Panc1 (cell line): ENCODE data around the gene TTLL12. TPM values are rescaled to one million over a fixed set of nuclear protein-coding genes. Genes with fewer than 3 reads are reported as not detected.

Experiments
- ATAC-seq: fragments of 200-7000 bp; cut with Tn5 transposase; 2 replicates; pipeline ENCODE4 v1.9.1; 2020; ENCODE audit warnings: mild to moderate bottlenecking, moderate library complexity
- BruUV-seq: library from RNA; stranded (reverse); fragments of 400-500 nt; replicated peaks from 2 replicates; lab custom pipeline; 2021; lab: Mats Ljungman, UMichigan
- CTCF ChIA-PET: fragments of 300-600 bp; sonication (Branson Sonifier 250); formaldehyde crosslinking; loops from one replicate; lab custom pipeline; 2022; ENCODE audit warnings: antibody characterized with exemption; lab: Charles Lee
- POLR2A ChIA-PET: fragments of 300-600 bp; sonication (Branson Sonifier 250); formaldehyde crosslinking; loops from one replicate; lab custom pipeline; 2022; ENCODE audit warnings: antibody characterized with exemption; lab: Charles Lee
- DNase-seq: peaks from one replicate; pipeline ENCODE4 v3.0.0-alpha.2; 2010; ENCODE audit warnings: low read depth, low spot score
- H3K27ac ChIP-seq: 2 replicates; pipeline ENCODE4 v1.5.1; 2011; ENCODE audit warnings: mild to moderate bottlenecking, low read length, inconsistent platforms
- H3K27me3 ChIP-seq: fragments of 200-500 bp; sonication (Bioruptor generic); 2 replicates; pipeline ENCODE4 v1.6.0; 2014; ENCODE audit warnings: low read length, inconsistent platforms; ENCODE audit not compliant: control insufficient read depth, insufficient read depth
- H3K36me3 ChIP-seq: fragments of 200-500 bp; sonication (Bioruptor generic); 2 replicates; pipeline ENCODE4 v1.5.1; 2014; ENCODE audit warnings: inconsistent platforms, mild to moderate bottlenecking, low read length, moderate library complexity; ENCODE audit not compliant: control insufficient read depth, insufficient read depth
- H3K4me1 ChIP-seq: 2 replicates; pipeline ENCODE4 v1.5.1; 2011; ENCODE audit warnings: inconsistent platforms, mild to moderate bottlenecking, low read length, moderate library complexity; ENCODE audit not compliant: control insufficient read depth, insufficient read depth
- H3K4me3 ChIP-seq, 2 experiments: 2 replicates each; pipeline ENCODE4 v1.5.1; 2011 to 2012; ENCODE audit warnings: low read depth in 2 of 2, low read length in 2 of 2, mild to moderate bottlenecking in 2 of 2, inconsistent platforms in 1 of 2, moderate library complexity in 1 of 2
- H3K9me3 ChIP-seq: fragments of 200-500 bp; sonication (Bioruptor generic); 2 replicates; pipeline ENCODE4 v1.5.1; 2014; ENCODE audit warnings: low read depth, mild to moderate bottlenecking, inconsistent platforms, low read length, moderate library complexity; ENCODE audit not compliant: control insufficient read depth, insufficient read depth
- POLR2AphosphoS5 ChIP-seq: IDR thresholded peaks from 2 replicates; pipeline ENCODE4 v1.6.1; 2012; ENCODE audit warnings: mild to moderate bottlenecking, low read depth, low read length, moderate library complexity
- SIN3A ChIP-seq: IDR thresholded peaks from 2 replicates; pipeline ENCODE4 v1.6.1; 2012; ENCODE audit warnings: low read depth, mild to moderate bottlenecking, low read length, moderate library complexity, borderline replicate concordance; ENCODE audit not compliant: insufficient read depth
- TCF7L2 ChIP-seq: IDR thresholded peaks from 2 replicates; pipeline ENCODE4 v1.6.1; 2011; ENCODE audit warnings: mild to moderate bottlenecking, low read depth, low read length, inconsistent platforms
- in situ Hi-C: cut with HindIII; loops from 2 replicates; pipeline ENCODE4 v1.10.0; 2016; ENCODE audit warnings: low sequenced_read_pairs, low pct_unique_long_range_greater_than_20kb
- intact Hi-C: fragments of 100-400 bp; cut with micrococcal nuclease; formaldehyde crosslinking; loops from one replicate; pipeline ENCODE4 v1.10.0; 2022; ENCODE audit not compliant: unreplicated experiment
- total RNA-seq: library from RNA; stranded (reverse); gene quantifications from one replicate; pipeline ENCODE4 v1.2.1, GENCODE V29; 2021; ENCODE audit not compliant: unreplicated experiment
- TF ChIP-seq, protein P1 (sequence below): fragments of 450-650 bp; IDR thresholded peaks from 2 replicates; pipeline ENCODE4 v1.5.1; 2017; ENCODE audit warnings: mild to moderate bottlenecking
- TF ChIP-seq, protein P2 (sequence below), 2 experiments: IDR thresholded peaks; 2 replicates each; pipeline ENCODE4 v1.6.1; 2011 to 2012; ENCODE audit warnings: low read depth in 2 of 2, control low read depth in 1 of 2, low read length in 1 of 2, mild to moderate bottlenecking in 1 of 2, moderate library complexity in 1 of 2; ENCODE audit not compliant: insufficient read depth in 1 of 2

TTLL12 gene
- total RNA-seq, 1 experiment from 2014 or later, result 26.3 TPM

DNA sequence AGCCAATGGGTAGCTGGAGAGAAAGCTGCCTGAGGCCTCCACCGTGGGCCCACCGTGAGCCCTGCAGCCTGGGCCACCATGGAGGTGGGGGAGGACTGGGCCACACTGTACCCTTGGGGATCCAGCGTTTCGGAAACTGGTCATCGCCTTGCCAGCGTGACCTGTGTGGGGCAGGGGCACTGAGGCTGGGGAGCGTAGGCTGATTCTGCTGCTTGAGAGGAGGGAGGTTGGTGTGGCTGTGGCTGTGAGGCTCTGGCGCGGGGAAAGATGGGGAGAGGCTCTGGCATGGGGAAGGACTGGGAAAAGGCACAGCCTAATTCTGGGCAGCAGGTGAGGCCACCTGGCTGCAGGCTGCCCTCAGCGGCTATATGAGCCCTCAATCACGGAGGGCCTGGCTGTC is 12.6 kb upstream of the TTLL12 start:
- H3K27ac ChIP-seq, result no peak overlapping the region
- ChIA-PET POLR2A (no interaction called here), CTCF (no interaction called here)
- TF ChIP-seq POLR2AphosphoS5 (no peak), TCF7L2 (no peak)
- TF ChIP-seq, protein P1, sequence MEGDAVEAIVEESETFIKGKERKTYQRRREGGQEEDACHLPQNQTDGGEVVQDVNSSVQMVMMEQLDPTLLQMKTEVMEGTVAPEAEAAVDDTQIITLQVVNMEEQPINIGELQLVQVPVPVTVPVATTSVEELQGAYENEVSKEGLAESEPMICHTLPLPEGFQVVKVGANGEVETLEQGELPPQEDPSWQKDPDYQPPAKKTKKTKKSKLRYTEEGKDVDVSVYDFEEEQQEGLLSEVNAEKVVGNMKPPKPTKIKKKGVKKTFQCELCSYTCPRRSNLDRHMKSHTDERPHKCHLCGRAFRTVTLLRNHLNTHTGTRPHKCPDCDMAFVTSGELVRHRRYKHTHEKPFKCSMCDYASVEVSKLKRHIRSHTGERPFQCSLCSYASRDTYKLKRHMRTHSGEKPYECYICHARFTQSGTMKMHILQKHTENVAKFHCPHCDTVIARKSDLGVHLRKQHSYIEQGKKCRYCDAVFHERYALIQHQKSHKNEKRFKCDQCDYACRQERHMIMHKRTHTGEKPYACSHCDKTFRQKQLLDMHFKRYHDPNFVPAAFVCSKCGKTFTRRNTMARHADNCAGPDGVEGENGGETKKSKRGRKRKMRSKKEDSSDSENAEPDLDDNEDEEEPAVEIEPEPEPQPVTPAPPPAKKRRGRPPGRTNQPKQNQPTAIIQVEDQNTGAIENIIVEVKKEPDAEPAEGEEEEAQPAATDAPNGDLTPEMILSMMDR, result no peak
- no peaks in the 10 kb centered on the region for H3K27me3 ChIP-seq
- H3K4me1 ChIP-seq, result no peaks in the 10 kb centered on the region
- H3K36me3 ChIP-seq, result no peaks in the 10 kb centered on the region
- intact Hi-C loops, result no loop called here
- in situ Hi-C loops, result no loop called here
- BruUV-seq, result no TSS peak
- H3K9me3 ChIP-seq, result no peaks in the 10 kb centered on the region
- no peak for DNase-seq
- no peak for ATAC-seq
- no peak overlapping the region for H3K4me3 ChIP-seq

DNA sequence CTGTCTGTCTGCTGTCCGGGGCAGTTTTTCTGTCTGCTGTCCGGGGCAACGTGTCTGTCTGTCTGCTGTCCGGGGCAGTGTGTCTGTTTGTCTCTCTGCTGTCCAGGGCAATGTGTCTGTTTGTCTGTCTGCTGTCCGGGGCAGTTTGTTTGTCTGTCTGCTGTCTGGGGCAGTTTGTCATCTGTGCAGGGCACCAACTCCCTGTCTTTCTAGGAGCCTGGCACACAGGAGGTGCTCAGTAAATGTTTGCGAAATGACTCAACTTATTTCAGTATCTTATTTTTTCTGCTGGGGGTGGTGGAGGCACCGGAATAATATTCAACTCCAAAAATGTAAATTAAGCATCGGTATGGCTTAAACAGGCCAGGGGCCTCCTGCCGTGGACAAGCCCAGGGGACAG is 12.0 kb upstream of the TTLL12 start:
- no peak overlapping the region for H3K27ac ChIP-seq
- in situ Hi-C loops (no loop called here), intact Hi-C loops (no loop called here)
- H3K4me1 ChIP-seq, result no peaks in the 10 kb centered on the region
- no peaks in the 10 kb centered on the region for H3K36me3 ChIP-seq
- ChIA-PET POLR2A (no interaction called here), CTCF (no interaction called here)
- no peak for ATAC-seq
- H3K27me3 ChIP-seq, result no peaks in the 10 kb centered on the region
- no peak overlapping the region for H3K4me3 ChIP-seq
- H3K9me3 ChIP-seq, result no peaks in the 10 kb centered on the region
- BruUV-seq, result no TSS peak
- TF ChIP-seq POLR2AphosphoS5 (no peak), SIN3A (no peak), TCF7L2 (no peak)
- TF ChIP-seq, protein P2, sequence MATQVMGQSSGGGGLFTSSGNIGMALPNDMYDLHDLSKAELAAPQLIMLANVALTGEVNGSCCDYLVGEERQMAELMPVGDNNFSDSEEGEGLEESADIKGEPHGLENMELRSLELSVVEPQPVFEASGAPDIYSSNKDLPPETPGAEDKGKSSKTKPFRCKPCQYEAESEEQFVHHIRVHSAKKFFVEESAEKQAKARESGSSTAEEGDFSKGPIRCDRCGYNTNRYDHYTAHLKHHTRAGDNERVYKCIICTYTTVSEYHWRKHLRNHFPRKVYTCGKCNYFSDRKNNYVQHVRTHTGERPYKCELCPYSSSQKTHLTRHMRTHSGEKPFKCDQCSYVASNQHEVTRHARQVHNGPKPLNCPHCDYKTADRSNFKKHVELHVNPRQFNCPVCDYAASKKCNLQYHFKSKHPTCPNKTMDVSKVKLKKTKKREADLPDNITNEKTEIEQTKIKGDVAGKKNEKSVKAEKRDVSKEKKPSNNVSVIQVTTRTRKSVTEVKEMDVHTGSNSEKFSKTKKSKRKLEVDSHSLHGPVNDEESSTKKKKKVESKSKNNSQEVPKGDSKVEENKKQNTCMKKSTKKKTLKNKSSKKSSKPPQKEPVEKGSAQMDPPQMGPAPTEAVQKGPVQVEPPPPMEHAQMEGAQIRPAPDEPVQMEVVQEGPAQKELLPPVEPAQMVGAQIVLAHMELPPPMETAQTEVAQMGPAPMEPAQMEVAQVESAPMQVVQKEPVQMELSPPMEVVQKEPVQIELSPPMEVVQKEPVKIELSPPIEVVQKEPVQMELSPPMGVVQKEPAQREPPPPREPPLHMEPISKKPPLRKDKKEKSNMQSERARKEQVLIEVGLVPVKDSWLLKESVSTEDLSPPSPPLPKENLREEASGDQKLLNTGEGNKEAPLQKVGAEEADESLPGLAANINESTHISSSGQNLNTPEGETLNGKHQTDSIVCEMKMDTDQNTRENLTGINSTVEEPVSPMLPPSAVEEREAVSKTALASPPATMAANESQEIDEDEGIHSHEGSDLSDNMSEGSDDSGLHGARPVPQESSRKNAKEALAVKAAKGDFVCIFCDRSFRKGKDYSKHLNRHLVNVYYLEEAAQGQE (IDR thresholded peaks at IDR 0.05; ENCODE audit: insufficient read depth in 1 of 2, low read depth in 2 of 2, low read length in 1 of 2), result no peak
- TF ChIP-seq, protein P1, result no peak
- no peak for DNase-seq
